ENCODE results near the gene PRKAG2.

PRKAG2 gene

GRCh38 chr7:151792636-151793035 is 84.3 kb downstream of the PRKAG2 start:
- H3K79me2 ChIP-seq (ENCODE audit: insufficient read depth, low read length) = no peaks in the 10 kb centered on the region
- no peak for TF ChIP-seq EZH2phosphoT487 (conservative IDR thresholded peaks at IDR 0.05; ENCODE audit: low read length)
- TF ChIP-seq, protein P1, sequence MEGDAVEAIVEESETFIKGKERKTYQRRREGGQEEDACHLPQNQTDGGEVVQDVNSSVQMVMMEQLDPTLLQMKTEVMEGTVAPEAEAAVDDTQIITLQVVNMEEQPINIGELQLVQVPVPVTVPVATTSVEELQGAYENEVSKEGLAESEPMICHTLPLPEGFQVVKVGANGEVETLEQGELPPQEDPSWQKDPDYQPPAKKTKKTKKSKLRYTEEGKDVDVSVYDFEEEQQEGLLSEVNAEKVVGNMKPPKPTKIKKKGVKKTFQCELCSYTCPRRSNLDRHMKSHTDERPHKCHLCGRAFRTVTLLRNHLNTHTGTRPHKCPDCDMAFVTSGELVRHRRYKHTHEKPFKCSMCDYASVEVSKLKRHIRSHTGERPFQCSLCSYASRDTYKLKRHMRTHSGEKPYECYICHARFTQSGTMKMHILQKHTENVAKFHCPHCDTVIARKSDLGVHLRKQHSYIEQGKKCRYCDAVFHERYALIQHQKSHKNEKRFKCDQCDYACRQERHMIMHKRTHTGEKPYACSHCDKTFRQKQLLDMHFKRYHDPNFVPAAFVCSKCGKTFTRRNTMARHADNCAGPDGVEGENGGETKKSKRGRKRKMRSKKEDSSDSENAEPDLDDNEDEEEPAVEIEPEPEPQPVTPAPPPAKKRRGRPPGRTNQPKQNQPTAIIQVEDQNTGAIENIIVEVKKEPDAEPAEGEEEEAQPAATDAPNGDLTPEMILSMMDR (IDR thresholded peaks at IDR 0.05; ENCODE audit: insufficient read depth, low read length, poor library complexity, severe bottlenecking) = no peak
- no peaks in the 10 kb centered on the region for H4K20me1 ChIP-seq (ENCODE audit: low read depth, low read length)
- H2AFZ ChIP-seq (ENCODE audit: low read depth, low read length, severe bottlenecking) = no peak overlapping the region
- H3K9me3 ChIP-seq (ENCODE audit: insufficient read depth, low read length) = no peaks in the 10 kb centered on the region
- H3K9ac ChIP-seq (ENCODE audit: low read length) = no peak overlapping the region
- no peak overlapping the region for H3K4me3 ChIP-seq (ENCODE audit: insufficient read depth, low read length, poor library complexity, severe bottlenecking)
- no peaks in the 10 kb centered on the region for H3K36me3 ChIP-seq (ENCODE audit: low read length)
- no peak overlapping the region for H3K4me2 ChIP-seq (ENCODE audit: low read depth, low read length, poor library complexity, severe bottlenecking)
- H3K27ac ChIP-seq (ENCODE audit: low read depth, low read length) = no peak overlapping the region
- H3K27me3 ChIP-seq (ENCODE audit: low read length) = no peaks in the 10 kb centered on the region
- no peaks in the 10 kb centered on the region for H3F3A ChIP-seq (ENCODE audit: insufficient read depth)
- no peaks in the 10 kb centered on the region for H3K9me2 ChIP-seq (replicated peaks; ENCODE audit: insufficient read depth, low read length)

DNA sequence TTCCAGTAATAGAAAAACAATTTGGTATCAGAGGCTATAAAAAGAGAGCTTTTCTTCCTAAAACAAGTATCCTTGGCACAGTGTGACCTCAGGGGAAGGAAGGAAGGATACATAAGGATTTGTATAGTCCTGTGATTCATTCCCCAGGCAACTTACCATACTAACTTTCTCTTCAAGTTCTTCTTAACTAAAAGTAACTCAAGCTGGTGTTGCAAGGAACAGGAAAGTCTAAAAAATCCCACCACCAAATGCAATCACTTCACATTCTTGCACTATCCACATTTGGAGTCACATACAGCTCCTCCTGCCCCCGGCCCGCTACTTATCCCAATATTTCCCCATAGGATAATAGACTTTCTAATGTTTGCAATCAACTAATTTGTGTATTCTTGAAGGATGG is 84.8 kb downstream of the PRKAG2 start:
- no peak overlapping the region for H3K4me2 ChIP-seq (ENCODE audit: low read depth, low read length, poor library complexity, severe bottlenecking)
- TF ChIP-seq, protein P1 (IDR thresholded peaks at IDR 0.05; ENCODE audit: insufficient read depth, low read length, poor library complexity, severe bottlenecking) = no peak
- TF ChIP-seq EZH2phosphoT487 (conservative IDR thresholded peaks at IDR 0.05; ENCODE audit: low read length) = no peak
- H3K4me3 ChIP-seq (ENCODE audit: insufficient read depth, low read length, poor library complexity, severe bottlenecking) = no peak overlapping the region
- no peak overlapping the region for H3K27ac ChIP-seq (ENCODE audit: low read depth, low read length)
- no peaks in the 10 kb centered on the region for H4K20me1 ChIP-seq (ENCODE audit: low read depth, low read length)
- no peaks in the 10 kb centered on the region for H3K9me3 ChIP-seq (ENCODE audit: insufficient read depth, low read length)
- no peaks in the 10 kb centered on the region for H3F3A ChIP-seq (ENCODE audit: insufficient read depth)
- no peaks in the 10 kb centered on the region for H3K36me3 ChIP-seq (ENCODE audit: low read length)
- no peak overlapping the region for H2AFZ ChIP-seq (ENCODE audit: low read depth, low read length, severe bottlenecking)
- H3K79me2 ChIP-seq (ENCODE audit: insufficient read depth, low read length) = no peaks in the 10 kb centered on the region
- no peaks in the 10 kb centered on the region for H3K27me3 ChIP-seq (ENCODE audit: low read length)
- H3K9ac ChIP-seq (ENCODE audit: low read length) = no peak overlapping the region
- H3K9me2 ChIP-seq (replicated peaks; ENCODE audit: insufficient read depth, low read length) = no peaks in the 10 kb centered on the region

GRCh38 chr7:151790830-151791620 is 85.9 kb downstream of the PRKAG2 start:
- no peaks in the 10 kb centered on the region for H3K9me3 ChIP-seq (ENCODE audit: insufficient read depth, low read length)
- H3K4me3 ChIP-seq (ENCODE audit: insufficient read depth, low read length, poor library complexity, severe bottlenecking) = no peak overlapping the region
- TF ChIP-seq EZH2phosphoT487 (conservative IDR thresholded peaks at IDR 0.05; ENCODE audit: low read length) = no peak
- TF ChIP-seq, protein P1 (IDR thresholded peaks at IDR 0.05; ENCODE audit: insufficient read depth, low read length, poor library complexity, severe bottlenecking) = no peak
- no peak overlapping the region for H3K4me2 ChIP-seq (ENCODE audit: low read depth, low read length, poor library complexity, severe bottlenecking)
- H3K27me3 ChIP-seq (ENCODE audit: low read length) = no peaks in the 10 kb centered on the region
- no peak overlapping the region for H3K9ac ChIP-seq (ENCODE audit: low read length)
- H3K9me2 ChIP-seq (replicated peaks; ENCODE audit: insufficient read depth, low read length) = no peaks in the 10 kb centered on the region
- no peak overlapping the region for H2AFZ ChIP-seq (ENCODE audit: low read depth, low read length, severe bottlenecking)
- no peaks in the 10 kb centered on the region for H3K36me3 ChIP-seq (ENCODE audit: low read length)
- H4K20me1 ChIP-seq (ENCODE audit: low read depth, low read length) = no peaks in the 10 kb centered on the region
- H3F3A ChIP-seq (ENCODE audit: insufficient read depth) = no peaks in the 10 kb centered on the region
- no peaks in the 10 kb centered on the region for H3K79me2 ChIP-seq (ENCODE audit: insufficient read depth, low read length)
- H3K27ac ChIP-seq (ENCODE audit: low read depth, low read length) = no peak overlapping the region
